Endothelial cell of umbilical vein (primary cell): ENCODE data around the gene RAG1.

Source experiments
- CTCF ChIP-seq, 2 donors: IDR thresholded peaks; 1 replicate in 1 of 2; 2 replicates in 1 of 2; pipeline ENCODE4 v1.5.1; 2011; ENCODE audit warnings: low read length in 2 of 2, mild to moderate bottlenecking in 2 of 2, moderate library complexity in 2 of 2, control low read depth in 1 of 2, inconsistent platforms in 1 of 2, low read depth in 1 of 2; ENCODE audit not compliant: insufficient read depth in 1 of 2; ENCODE audit errors: extremely low read depth in 1 of 2
- EZH2 ChIP-seq: IDR thresholded peaks from 2 replicates; pipeline ENCODE4 v1.6.1; 2012; ENCODE audit warnings: borderline replicate concordance, low read depth, mild to moderate bottlenecking, moderate library complexity, low read length, inconsistent platforms; ENCODE audit not compliant: severe bottlenecking
- MAX ChIP-seq: IDR thresholded peaks from 2 replicates; pipeline ENCODE4 v1.6.1; 2011; ENCODE audit not compliant: insufficient read depth, insufficient read length

GRCh38 chr11:36577373-36577772, 9.6 kb downstream of the RAG1 start:
- no peak for TF ChIP-seq CTCF (IDR thresholded peaks at IDR 0.05; ENCODE audit: extremely low read depth in 1 of 2, insufficient read depth in 1 of 2, low read depth in 1 of 2, low read length in 2 of 2)
- TF ChIP-seq EZH2 = no peak
- TF ChIP-seq MAX = no peak
